ENCODE data around the gene PCYOX1L.

- TF ChIP-seq EZH2phosphoT487 (IDR thresholded peaks at IDR 0.05; ENCODE audit: insufficient read depth, low read depth) (no peak), EZH2 (IDR thresholded peaks at IDR 0.05; ENCODE audit: insufficient read depth, poor library complexity, severe bottlenecking) (no peak)
Measured at GRCh38 chr5:149410721-149411432, 53.0 kb downstream of the PCYOX1L start.

All from GM23248 (cell line).